ENCODE data around the gene CFAP54.
"Not testable (repeated sequence)": the region's sequence is repeated elsewhere in the genome, so short reads cannot be mapped to it uniquely, and the experiment has no call there.

Gene CFAP54

GRCh38 chr12:96516472-96517430 lies 27.4 kb downstream of the CFAP54 start:
- peak; percentile 79 for DNase-seq

- DNase-seq, result no peak
Observed at GRCh38 chr12:96520767-96521166, 31.4 kb downstream of the CFAP54 start.

- no peak for DNase-seq
Observed at GRCh38 chr12:96521895-96522682, 32.7 kb downstream of the CFAP54 start.

- DNase-seq, result no peak
Observed at GRCh38 chr12:96522690-96523089, 33.3 kb downstream of the CFAP54 start.

- DNase-seq, result no peak
Observed at GRCh38 chr12:96526110-96526509, 36.7 kb downstream of the CFAP54 start.

- DNase-seq, result no peak
Observed at GRCh38 chr12:96529912-96530311, 40.5 kb downstream of the CFAP54 start.

- no peak for DNase-seq
Observed at GRCh38 chr12:96534339-96534738, 45.0 kb downstream of the CFAP54 start.

GRCh38 chr12:96548384-96548783 lies 59.0 kb downstream of the CFAP54 start:
- DNase-seq, result no peak

- peak; percentile 6 for DNase-seq
Observed at GRCh38 chr12:96549341-96549740, 60.0 kb downstream of the CFAP54 start.

- DNase-seq, result no peak
Observed at GRCh38 chr12:96570579-96570978, 81.2 kb downstream of the CFAP54 start.

GRCh38 chr12:96571101-96571862 lies 81.9 kb downstream of the CFAP54 start:
- no peak for DNase-seq

GRCh38 chr12:96578526-96579125 lies 89.2 kb downstream of the CFAP54 start:
- DNase-seq, result peak; percentile 84

GRCh38 chr12:96585977-96586376 lies 96.6 kb downstream of the CFAP54 start:
- DNase-seq, result no peak

- no peak for DNase-seq
Observed at GRCh38 chr12:96587691-96588090, 98.3 kb downstream of the CFAP54 start.

- no peak for DNase-seq
Observed at GRCh38 chr12:96590970-96591369, 101.6 kb downstream of the CFAP54 start.

- DNase-seq, result not testable (repeated sequence)
Observed at GRCh38 chr12:96604374-96604773, 115.0 kb downstream of the CFAP54 start.

- DNase-seq, result no peak
Observed at GRCh38 chr12:96605684-96606083, 116.3 kb downstream of the CFAP54 start.

GRCh38 chr12:96606134-96606533 lies 116.8 kb downstream of the CFAP54 start:
- DNase-seq, result no peak

GRCh38 chr12:96606644-96607043 lies 117.3 kb downstream of the CFAP54 start:
- DNase-seq, result no peak

GRCh38 chr12:96617178-96617577 lies 127.8 kb downstream of the CFAP54 start:
- peak; percentile 20 for DNase-seq

GRCh38 chr12:96623155-96623554 lies 133.8 kb downstream of the CFAP54 start:
- no peak for DNase-seq

GRCh38 chr12:96623656-96624217 lies 134.4 kb downstream of the CFAP54 start:
- DNase-seq, result no peak

Data from NCI-H69 (cell line).